GM21786 (cell line): Measurements from ENCODE around the gene NRXN3.

Experiments
- ATAC-seq: cut with Tn5 transposase; IDR thresholded peaks from one replicate; pipeline ENCODE4 v1.9.1; 2021; ENCODE audit not compliant: unreplicated experiment

The NRXN3 gene

GRCh38 chr14:79037593-79037992 is 867.4 kb downstream of the NRXN3 start:
- ATAC-seq, result no peak

GRCh38 chr14:79040790-79041189 is 870.6 kb downstream of the NRXN3 start:
- no peak for ATAC-seq

DNA sequence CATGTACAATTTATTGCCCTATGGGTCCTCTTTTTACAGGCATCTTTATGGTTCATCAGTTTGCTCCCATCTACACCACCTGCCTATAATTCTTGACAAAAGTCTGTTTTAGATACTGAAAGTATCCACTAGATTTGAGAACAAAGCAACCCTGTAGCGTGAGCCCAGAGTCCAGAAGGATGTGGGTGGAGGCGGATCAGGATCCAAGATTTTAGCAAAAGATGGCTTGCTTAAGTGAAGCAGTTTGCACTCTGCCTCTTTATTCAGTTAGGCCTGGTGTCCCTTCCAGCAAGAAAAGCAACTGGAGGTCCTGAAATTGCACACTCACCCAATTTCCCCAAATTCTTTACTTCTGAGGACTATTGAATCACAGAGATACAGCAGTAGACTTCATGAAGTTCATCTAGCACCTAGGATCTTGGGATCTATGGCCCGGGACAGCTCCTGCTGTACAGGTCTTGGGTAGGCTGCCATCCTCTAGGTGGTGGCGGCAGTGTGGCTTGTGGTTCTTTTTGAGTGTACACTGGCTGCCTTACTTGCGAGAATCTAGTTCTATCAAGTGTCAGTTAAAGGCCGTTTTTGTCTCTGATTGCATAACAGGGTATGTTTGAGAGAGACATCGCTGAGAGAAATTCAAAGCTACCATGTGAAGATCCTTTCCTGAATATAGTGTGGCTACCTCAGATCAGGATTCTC is 873.2 kb downstream of the NRXN3 start:
- no peak for ATAC-seq

DNA sequence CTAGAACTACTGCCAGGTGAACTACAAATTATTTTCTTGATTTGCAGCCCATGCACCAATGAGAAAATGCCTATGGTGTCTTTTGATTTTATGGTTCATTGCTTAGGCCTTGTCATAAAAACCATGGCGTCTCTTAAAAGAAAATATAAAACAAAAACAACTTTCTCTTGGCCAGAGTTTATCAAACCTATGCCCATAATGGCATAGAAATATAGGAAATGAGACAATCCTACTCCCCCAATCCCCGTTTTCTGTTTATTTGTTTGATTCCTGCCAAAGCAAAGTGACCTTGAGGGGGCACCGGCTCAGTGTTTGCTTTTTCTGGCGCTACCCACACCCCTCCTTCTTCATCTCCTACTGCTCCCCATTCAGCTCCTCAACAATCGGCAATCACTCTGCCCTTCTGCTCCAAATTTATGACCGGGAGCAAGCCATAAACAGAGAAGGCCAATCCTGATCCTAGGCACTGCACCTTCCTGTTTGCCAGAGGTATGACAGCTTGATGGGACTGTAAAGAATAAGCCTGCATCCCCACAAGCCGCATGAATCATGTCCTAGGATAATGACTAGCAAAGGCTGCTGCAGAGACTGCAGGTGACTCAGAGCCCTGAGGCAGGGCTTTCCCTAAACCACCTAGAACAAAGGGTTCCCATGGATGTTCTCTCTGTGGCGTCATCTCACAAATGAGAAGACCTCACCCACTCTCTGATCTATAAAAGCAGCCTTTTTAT is 874.9 kb downstream of the NRXN3 start:
- no peak for ATAC-seq

DNA sequence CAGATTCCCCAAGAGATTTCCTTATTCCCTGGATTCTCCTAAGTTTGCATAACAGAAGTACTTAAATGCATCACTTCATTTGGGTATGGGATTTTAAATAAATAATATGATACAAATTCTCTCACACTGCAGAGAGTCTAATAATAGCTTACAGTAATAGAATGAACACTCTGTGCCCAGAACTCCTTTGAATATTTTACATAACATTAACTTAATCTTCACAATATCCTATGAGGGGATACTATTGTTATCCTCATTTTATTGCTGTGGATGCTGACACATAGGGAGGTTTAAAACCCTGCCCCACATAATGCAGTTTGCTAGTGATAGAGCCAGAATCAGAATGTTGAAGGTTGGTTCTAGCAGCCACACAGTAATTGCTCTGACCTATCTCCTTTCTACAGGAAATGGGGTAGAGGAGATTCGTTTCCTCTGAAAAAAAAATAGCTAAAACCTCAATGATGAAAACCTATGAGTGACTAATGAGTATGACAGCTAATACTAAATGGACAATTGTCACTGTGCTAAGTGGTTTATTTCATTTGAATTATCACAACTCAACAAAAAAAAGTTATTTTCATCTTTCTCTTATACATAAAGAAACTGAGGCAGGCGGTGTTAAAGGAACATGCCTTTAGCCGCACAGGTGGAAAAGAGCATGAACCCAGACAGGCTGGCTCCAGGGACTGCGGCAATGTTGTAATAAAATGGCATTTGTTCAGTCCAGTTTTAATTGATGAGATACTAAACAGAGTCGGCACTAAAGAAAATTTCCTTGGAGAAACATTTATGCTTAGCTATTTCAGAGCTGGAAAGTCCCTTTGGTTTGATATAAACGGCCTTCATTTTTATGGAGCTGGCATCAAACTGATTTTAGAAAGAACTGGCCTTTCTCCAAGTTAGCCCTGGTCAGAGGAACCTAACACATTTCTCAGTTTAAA is 880.9 kb downstream of the NRXN3 start:
- no peak for ATAC-seq

GRCh38 chr14:79051742-79052141 is 881.6 kb downstream of the NRXN3 start:
- ATAC-seq, result no peak

DNA sequence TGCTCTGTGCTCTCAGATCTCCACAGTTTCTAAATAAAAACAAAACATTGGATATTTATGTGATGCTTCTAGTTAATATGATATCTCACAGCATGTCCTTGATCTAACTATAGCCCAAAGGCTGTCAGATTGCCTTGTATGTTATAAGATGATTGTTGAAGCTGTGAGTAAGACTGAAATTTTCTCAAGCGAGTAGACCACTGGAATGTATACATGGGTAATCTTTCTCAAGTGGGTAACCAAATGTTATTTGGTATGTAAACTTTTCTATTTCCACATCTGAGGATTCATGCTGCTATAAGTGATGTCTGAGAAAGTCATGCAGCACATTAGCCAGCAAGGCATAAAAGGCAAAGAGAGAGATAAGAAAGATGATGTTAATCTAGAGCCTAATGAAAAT is 886.7 kb downstream of the NRXN3 start:
- no peak for ATAC-seq

DNA sequence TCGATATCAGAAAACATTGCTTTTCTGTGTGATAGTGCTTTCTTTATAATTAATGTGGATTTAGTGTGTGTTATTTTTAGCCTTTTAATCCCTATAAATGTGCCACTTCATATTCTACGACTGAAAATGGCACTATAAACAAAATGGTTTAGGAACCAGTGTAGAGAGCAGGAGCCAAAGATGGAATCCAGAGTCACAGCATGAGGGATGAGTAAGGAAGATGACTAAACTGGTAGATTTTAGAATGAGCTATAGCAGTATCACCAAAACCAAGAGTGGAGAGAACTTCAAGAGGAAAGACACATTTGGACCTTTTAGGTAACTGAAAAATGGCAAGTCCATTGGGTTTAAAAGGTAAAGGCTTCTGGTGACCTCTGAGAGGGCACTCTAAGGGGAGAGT is 887.2 kb downstream of the NRXN3 start:
- no peak for ATAC-seq

- no peak for ATAC-seq
Measured at GRCh38 chr14:79062226-79062625, 892.1 kb downstream of the NRXN3 start.

DNA sequence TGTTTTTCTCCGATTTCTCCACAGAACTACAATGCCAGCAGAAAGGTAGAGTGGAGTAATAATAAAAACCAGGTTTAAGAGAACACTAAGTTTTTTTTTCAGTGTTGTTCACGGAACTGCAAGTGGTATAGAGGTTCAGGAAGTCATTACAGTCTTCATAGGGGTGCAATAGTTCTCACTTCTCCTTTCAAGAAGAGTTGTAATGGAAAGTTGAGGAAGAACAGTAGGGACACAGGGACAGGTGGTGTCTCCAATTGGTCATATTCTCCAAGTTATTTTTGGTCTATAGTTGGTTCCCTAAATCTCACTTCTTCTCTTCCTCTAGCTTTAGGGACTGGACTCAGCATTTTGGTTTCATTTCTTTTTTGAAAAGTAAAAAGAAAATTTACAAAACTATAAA is 894.0 kb downstream of the NRXN3 start:
- ATAC-seq, result no peak

DNA sequence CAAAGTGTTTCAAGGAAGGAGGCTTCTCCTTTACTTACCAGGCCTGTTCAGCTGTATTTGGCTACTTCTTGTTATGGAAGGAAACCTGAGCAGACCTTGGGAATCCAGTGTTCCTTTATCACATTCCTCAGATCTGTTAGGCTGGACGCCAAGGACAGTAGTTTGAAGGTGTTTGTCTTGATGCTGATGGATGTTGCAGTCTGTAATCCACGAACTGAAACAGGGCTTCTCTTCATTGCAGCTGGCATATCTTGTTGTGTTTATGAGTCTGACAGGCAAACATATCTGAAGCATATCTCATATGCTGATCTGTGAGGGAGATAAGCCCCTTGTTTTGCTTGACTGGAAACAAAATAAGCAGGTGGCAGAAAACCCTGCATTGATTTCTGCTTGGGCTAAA is 904.3 kb downstream of the NRXN3 start:
- ATAC-seq, result no peak

DNA sequence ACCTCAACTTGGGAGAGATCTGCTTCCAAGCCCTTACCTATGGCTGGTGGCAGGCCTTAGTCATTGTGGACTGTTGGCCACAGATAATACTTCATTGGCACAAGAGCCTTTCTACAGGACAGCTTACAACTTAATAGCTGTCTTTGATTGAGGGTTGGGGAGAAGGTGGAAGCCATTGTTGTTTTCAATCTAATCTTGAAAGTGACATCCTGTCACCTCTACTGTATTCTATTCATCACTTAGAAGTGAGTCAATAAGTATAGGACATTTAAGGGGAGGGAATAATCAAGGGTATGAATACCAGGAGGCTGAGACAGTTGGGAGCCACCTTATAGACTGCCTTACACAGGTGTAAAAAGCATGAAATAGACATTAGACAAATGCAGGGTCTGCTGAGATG is 906.3 kb downstream of the NRXN3 start:
- ATAC-seq, result no peak

DNA sequence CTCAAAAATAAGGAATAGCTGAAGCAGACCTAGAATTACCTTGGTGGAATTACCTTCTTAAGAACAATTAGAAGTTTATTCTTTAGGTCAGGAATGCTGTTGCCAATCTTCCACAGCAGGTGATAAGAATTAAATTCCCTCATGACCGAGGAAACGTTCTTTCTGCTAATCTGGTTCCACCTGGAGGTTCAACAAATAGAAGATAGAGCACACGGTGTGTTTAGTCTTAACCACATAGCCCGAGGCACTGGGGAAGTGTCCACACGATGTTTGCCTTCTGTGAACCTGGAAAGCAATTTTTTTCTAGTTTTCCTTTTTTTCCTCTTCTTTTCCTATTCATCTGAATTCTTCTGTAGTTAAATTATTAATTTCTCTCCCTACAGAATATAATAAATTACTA is 906.9 kb downstream of the NRXN3 start:
- no peak for ATAC-seq

DNA sequence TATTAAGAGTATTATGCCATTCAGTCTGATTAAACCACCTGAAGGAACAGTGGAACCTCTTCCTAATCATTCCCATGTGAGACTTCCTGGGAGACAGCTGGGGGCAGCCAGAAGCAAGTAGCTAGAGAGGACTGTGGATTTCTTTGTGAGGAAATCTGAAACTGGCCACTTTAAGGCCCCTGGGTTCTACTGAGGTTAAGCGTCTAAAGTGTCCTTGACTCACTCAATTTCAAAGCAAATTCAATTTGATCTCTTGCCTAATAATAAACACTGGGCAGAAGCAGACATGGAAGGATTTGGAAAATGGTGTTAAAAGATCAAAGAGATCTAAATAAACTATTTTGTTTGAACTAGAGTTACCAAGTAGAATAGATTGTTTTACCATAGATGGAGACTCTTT is 909.9 kb downstream of the NRXN3 start:
- ATAC-seq, result no peak

DNA sequence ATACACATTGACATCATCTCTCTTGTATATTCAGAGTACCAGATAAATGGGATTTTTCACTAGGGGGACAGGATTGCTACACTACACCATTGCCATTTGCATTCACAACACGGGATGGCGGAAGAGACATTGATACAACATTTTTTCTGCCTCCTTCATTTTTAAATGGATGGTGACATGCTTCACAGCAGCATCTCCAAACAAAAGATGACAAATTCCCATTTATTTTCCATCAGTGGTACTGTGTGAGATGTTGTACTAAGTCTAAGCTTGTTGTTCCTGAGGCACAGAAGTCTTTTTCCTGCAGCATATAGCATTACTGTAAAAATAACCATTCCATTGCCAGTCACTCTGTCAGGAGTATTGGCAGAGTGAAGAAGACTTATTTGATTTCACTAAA is 912.7 kb downstream of the NRXN3 start:
- no peak for ATAC-seq

DNA sequence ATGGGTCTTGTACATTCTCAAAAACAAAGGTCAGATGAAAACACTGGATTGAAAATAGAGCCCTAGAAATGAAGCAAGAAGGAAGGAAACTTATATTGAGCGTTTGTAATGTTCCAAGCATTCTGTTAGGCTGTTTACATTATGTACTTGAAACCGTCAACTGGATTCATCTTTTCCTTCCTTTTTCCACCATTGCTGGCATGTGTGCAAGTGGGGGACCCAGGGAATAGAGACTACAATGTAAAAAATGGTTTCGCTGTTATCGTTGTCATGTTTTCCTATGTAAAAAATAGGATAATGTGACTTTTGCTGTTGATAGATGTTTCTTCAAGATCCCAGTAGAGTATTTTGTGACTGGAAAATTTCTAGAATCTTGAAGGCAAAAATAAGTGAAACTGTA is 913.2 kb downstream of the NRXN3 start:
- no peak for ATAC-seq

- no peak for ATAC-seq
Measured at GRCh38 chr14:79084861-79085260, 914.7 kb downstream of the NRXN3 start.

DNA sequence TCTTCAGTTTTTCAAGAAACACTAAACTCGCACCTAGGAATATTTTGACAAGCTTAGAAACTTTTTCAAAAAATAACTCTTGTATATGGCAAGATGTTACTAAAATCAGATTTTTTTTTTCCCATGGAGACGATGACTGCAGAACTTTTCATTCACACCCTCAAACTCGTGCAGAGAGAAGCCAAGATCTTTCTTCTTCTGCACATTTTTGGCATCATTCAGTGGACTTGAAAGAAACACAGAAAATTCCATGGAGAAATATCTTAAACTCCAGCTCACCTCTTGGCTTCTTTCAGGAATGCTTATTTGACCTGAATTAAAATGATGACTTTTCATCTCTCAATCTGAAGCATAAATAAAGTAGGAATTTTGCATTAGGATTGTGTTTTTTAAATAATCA is 919.4 kb downstream of the NRXN3 start:
- no peak for ATAC-seq

GRCh38 chr14:79090641-79091180 is 920.5 kb downstream of the NRXN3 start:
- no peak for ATAC-seq

DNA sequence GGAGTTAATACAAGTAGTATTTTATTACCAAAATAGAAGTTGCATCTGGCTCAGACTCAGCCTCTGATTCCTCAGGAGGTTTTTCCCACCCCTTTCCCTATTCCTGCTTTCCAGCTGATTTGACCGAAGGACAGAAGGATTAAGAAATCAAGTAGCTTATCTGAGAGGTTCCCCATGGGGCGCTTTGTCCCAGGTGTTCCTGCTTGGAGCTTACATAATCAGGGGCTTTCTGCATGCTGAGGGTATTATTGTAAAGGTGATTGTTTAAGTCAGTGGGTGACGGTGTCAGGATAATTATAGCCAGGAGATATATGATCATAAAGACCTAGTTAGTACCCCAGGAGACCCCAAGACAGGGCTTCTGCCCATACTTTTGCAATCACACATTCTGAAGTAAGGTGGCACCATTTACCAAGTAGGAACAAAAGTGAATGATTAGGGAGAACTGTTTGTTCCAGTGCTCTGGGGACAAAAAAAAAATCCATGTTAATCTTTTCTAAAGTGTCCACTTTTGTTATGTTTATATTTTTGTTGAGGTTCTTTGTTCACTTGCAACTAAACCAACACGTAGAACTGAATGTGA is 921.3 kb downstream of the NRXN3 start:
- no peak for ATAC-seq

- ATAC-seq, result no peak
Measured at GRCh38 chr14:79093531-79093930, 923.4 kb downstream of the NRXN3 start.
